H1 (cell line): Measurements from ENCODE around the gene CSGALNACT2. TPM values are rescaled to one million over a fixed set of nuclear protein-coding genes. Genes with fewer than 3 reads are reported as not detected.

ENCODE experiments used
- BACH1 ChIP-seq: IDR thresholded peaks from 2 replicates; pipeline ENCODE4 v1.6.1; 2012; ENCODE audit warnings: low read length, improper control_type of control experiment
- BRCA1 ChIP-seq: IDR thresholded peaks from 2 replicates; pipeline ENCODE4 v1.6.1; 2012; ENCODE audit warnings: low read depth, low read length, improper control_type of control experiment
- POLR2A ChIP-seq, 2 experiments: IDR thresholded peaks; 1 replicate in 1 of 2; 2 replicates in 1 of 2; pipeline ENCODE4 v1.6.1; 2011; ENCODE audit warnings: low read depth in 2 of 2, low read length in 2 of 2, mild to moderate bottlenecking in 2 of 2; ENCODE audit errors: control extremely low read depth in 1 of 2
- RAD21 ChIP-seq, 2 experiments: IDR thresholded peaks in 1 of 2; conservative IDR thresholded peaks in 1 of 2; 2 replicates each; pipeline ENCODE4 v1.6.1; 2011; ENCODE audit warnings: low read depth in 2 of 2, low read length in 2 of 2, improper control_type of control experiment in 1 of 2, inconsistent platforms in 1 of 2, mild to moderate bottlenecking in 1 of 2, moderate library complexity in 1 of 2
- SIN3A ChIP-seq, 2 experiments: IDR thresholded peaks in 1 of 2; conservative IDR thresholded peaks in 1 of 2; 2 replicates each; pipeline ENCODE4 v1.6.1; 2011 to 2012; ENCODE audit warnings: low read length in 2 of 2, improper control_type of control experiment in 1 of 2, low read depth in 1 of 2, mild to moderate bottlenecking in 1 of 2
- SIX5 ChIP-seq: IDR thresholded peaks from 2 replicates; pipeline ENCODE4 v1.6.1; 2011; ENCODE audit warnings: mild to moderate bottlenecking, low read depth, low read length
- TEAD4 ChIP-seq: IDR thresholded peaks from 2 replicates; pipeline ENCODE4 v1.6.1; 2012; ENCODE audit warnings: low read depth, low read length, inconsistent platforms, mixed read lengths
- YY1 ChIP-seq: IDR thresholded peaks from 2 replicates; pipeline ENCODE4 v1.6.1; 2011; ENCODE audit warnings: low read depth, mild to moderate bottlenecking, low read length
- polyA plus RNA-seq, 7 experiments: library from polyadenylated mRNA; depleted of rRNA in 3 of 7; stranded (reverse) in 5 of 7; unstranded in 2 of 7; fragments of >200 nt in 5 of 7; fragments of 200-250 nt in 2 of 7; gene quantifications; 1 replicate in 5 of 7; 2 replicates in 1 of 7; 4 replicates in 1 of 7; pipeline versions ENCODE4 v1.2.1 to v1.2.3, GENCODE V29; 2011 to 2013; ENCODE audit warnings: missing spikeins in 2 of 7, mixed read lengths in 2 of 7
- total RNA-seq: library from RNA; stranded (reverse); fragmentation: NEBNext Ultra II Directional; extraction: Animal tissue kit (Norgen Biotek cat#: 25700); gene quantifications from 2 replicates; pipeline ENCODE4 v1.2.1, GENCODE V29; 2021
- TF ChIP-seq, protein P1 (sequence below): fragments of 300-600 bp; sonication (generic); IDR thresholded peaks from 2 replicates; pipeline ENCODE4 v1.7.1; 2012; ENCODE audit warnings: low read length, moderate library complexity, mild to moderate bottlenecking, inconsistent platforms; ENCODE audit not compliant: insufficient replicate concordance
- TF ChIP-seq, protein P2 (sequence below): IDR thresholded peaks from 2 replicates; pipeline ENCODE4 v1.6.1; 2012; ENCODE audit warnings: inconsistent platforms

The CSGALNACT2 gene
- total and polyA plus RNA-seq, 2 of the 8 experiments (the other 6 are each of a cell fraction or from before 2014, with no cell fraction given): 2.6 to 5.3 TPM

DNA sequence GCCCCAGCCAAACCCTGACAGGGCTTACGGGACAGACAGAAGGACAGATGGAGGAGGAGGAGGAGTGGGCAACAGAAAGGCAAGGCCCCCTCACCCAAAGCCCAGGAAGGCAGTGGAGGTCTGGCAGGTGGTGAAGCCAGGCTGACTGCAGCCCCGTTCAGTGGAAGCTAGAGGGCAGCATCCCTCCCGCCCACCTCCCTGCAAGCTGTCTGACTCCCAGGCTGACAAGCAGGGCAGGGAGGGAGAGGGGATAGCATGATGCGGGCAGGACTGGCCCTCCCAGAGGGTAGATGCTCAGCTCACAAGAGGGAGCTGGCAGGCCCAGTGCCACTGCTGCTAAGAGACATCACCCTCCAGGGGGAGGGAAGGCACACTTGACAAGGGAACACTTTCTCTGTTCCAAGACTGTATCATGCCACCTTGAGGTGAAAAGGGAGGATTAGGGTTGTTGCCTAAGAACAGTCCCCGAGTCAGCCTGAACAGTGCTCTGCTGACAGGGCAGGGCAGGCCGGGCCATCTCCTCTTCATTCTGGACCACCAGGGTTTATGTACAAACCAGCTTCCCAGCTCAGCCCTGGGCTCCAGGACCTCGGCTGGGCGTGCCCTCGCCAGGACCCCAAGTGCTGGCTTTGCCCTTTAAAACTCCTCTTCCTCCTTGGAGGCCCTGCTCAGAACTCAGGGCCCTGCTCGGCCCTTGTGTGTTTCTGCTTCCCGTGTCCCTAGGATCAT is 66.9 kb downstream of the CSGALNACT2 start (continued):
- TF ChIP-seq, protein P1, sequence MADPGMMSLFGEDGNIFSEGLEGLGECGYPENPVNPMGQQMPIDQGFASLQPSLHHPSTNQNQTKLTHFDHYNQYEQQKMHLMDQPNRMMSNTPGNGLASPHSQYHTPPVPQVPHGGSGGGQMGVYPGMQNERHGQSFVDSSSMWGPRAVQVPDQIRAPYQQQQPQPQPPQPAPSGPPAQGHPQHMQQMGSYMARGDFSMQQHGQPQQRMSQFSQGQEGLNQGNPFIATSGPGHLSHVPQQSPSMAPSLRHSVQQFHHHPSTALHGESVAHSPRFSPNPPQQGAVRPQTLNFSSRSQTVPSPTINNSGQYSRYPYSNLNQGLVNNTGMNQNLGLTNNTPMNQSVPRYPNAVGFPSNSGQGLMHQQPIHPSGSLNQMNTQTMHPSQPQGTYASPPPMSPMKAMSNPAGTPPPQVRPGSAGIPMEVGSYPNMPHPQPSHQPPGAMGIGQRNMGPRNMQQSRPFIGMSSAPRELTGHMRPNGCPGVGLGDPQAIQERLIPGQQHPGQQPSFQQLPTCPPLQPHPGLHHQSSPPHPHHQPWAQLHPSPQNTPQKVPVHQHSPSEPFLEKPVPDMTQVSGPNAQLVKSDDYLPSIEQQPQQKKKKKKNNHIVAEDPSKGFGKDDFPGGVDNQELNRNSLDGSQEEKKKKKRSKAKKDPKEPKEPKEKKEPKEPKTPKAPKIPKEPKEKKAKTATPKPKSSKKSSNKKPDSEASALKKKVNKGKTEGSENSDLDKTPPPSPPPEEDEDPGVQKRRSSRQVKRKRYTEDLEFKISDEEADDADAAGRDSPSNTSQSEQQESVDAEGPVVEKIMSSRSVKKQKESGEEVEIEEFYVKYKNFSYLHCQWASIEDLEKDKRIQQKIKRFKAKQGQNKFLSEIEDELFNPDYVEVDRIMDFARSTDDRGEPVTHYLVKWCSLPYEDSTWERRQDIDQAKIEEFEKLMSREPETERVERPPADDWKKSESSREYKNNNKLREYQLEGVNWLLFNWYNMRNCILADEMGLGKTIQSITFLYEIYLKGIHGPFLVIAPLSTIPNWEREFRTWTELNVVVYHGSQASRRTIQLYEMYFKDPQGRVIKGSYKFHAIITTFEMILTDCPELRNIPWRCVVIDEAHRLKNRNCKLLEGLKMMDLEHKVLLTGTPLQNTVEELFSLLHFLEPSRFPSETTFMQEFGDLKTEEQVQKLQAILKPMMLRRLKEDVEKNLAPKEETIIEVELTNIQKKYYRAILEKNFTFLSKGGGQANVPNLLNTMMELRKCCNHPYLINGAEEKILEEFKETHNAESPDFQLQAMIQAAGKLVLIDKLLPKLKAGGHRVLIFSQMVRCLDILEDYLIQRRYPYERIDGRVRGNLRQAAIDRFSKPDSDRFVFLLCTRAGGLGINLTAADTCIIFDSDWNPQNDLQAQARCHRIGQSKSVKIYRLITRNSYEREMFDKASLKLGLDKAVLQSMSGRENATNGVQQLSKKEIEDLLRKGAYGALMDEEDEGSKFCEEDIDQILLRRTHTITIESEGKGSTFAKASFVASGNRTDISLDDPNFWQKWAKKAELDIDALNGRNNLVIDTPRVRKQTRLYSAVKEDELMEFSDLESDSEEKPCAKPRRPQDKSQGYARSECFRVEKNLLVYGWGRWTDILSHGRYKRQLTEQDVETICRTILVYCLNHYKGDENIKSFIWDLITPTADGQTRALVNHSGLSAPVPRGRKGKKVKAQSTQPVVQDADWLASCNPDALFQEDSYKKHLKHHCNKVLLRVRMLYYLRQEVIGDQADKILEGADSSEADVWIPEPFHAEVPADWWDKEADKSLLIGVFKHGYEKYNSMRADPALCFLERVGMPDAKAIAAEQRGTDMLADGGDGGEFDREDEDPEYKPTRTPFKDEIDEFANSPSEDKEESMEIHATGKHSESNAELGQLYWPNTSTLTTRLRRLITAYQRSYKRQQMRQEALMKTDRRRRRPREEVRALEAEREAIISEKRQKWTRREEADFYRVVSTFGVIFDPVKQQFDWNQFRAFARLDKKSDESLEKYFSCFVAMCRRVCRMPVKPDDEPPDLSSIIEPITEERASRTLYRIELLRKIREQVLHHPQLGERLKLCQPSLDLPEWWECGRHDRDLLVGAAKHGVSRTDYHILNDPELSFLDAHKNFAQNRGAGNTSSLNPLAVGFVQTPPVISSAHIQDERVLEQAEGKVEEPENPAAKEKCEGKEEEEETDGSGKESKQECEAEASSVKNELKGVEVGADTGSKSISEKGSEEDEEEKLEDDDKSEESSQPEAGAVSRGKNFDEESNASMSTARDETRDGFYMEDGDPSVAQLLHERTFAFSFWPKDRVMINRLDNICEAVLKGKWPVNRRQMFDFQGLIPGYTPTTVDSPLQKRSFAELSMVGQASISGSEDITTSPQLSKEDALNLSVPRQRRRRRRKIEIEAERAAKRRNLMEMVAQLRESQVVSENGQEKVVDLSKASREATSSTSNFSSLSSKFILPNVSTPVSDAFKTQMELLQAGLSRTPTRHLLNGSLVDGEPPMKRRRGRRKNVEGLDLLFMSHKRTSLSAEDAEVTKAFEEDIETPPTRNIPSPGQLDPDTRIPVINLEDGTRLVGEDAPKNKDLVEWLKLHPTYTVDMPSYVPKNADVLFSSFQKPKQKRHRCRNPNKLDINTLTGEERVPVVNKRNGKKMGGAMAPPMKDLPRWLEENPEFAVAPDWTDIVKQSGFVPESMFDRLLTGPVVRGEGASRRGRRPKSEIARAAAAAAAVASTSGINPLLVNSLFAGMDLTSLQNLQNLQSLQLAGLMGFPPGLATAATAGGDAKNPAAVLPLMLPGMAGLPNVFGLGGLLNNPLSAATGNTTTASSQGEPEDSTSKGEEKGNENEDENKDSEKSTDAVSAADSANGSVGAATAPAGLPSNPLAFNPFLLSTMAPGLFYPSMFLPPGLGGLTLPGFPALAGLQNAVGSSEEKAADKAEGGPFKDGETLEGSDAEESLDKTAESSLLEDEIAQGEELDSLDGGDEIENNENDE: no peak
- TF ChIP-seq YY1 (0 out of 2 replicates have a peak, but pooled peaks have one; percentile 33), TEAD4 (no peak), RAD21 (IDR thresholded peaks at IDR 0.05 in 1 of 2, conservative IDR thresholded peaks at IDR 0.05 in 1 of 2; ENCODE audit: low read depth in 2 of 2, low read length in 2 of 2) (peak; percentile 65 to 79), POLR2A (IDR thresholded peaks at IDR 0.05; ENCODE audit: control extremely low read depth in 1 of 2, low read depth in 2 of 2, low read length in 2 of 2) (no peak), SIN3A (conservative IDR thresholded peaks at IDR 0.05 in 1 of 2, IDR thresholded peaks at IDR 0.05 in 1 of 2; ENCODE audit: low read depth in 1 of 2, low read length in 2 of 2) (peak in 1 of 2 experiments; percentile 88; a peak in 2 of 4 replicates), BACH1 (no peak), SIX5 (no peak), BRCA1 (no peak)
- TF ChIP-seq, protein P2, sequence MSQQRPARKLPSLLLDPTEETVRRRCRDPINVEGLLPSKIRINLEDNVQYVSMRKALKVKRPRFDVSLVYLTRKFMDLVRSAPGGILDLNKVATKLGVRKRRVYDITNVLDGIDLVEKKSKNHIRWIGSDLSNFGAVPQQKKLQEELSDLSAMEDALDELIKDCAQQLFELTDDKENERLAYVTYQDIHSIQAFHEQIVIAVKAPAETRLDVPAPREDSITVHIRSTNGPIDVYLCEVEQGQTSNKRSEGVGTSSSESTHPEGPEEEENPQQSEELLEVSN: 0 out of 2 replicates have a peak, but pooled peaks have one; percentile 33
